ENCODE data around the gene SYCP2L. TPM values are rescaled to one million over a fixed set of nuclear protein-coding genes. Genes with fewer than 3 reads are reported as not detected.

Gene SYCP2L
- total and polyA plus RNA-seq, 9 of the 15 experiments (the other 6 are each of a cell fraction or from before 2014, with no cell fraction given): 12.4 to 46.9 (median 22.0) TPM

- TF ChIP-seq MGA (IDR thresholded peaks at IDR 0.05) (peak; percentile 61; the same call in 1 of the 2 replicates), TRIM24 (IDR thresholded peaks at IDR 0.05) (peak; percentile 84 to 93), ZNF280A (IDR thresholded peaks at IDR 0.05; ENCODE audit: low read depth, partially characterized antibody) (peak; percentile 83)
Measured at GRCh38 chr6:10853849-10854300, 33.0 kb upstream of the SYCP2L start (continued).
